C4-2B (cell line): Measurements from ENCODE around the gene BCO1.

ENCODE experiments used
- CTCF ChIP-seq: fragments of 450-650 bp; conservative IDR thresholded peaks from 2 replicates; pipeline ENCODE4 v1.5.1; 2017; ENCODE audit warnings: mild to moderate bottlenecking
- ZFX ChIP-seq: fragments of 450-650 bp; IDR thresholded peaks from 2 replicates; pipeline ENCODE4 v1.6.1; 2017

GRCh38 chr16:81242977-81243618 lies 4.6 kb downstream of the BCO1 start:
- no peak for TF ChIP-seq CTCF
- no peak for TF ChIP-seq ZFX
